HUDEP-2 (cell line): ENCODE results near the gene FBXO36.
"Not testable (repeated sequence)": the region's sequence is repeated elsewhere in the genome, so short reads cannot be mapped to it uniquely, and the experiment has no call there.

Source experiments
- DNase-seq, 76 experiments: peaks; one replicate each; lab custom pipeline; 2025; ENCODE audit not compliant: unreplicated experiment in 76 of 76; lab: John Stamatoyannopoulos, UW

FBXO36 gene

DNA sequence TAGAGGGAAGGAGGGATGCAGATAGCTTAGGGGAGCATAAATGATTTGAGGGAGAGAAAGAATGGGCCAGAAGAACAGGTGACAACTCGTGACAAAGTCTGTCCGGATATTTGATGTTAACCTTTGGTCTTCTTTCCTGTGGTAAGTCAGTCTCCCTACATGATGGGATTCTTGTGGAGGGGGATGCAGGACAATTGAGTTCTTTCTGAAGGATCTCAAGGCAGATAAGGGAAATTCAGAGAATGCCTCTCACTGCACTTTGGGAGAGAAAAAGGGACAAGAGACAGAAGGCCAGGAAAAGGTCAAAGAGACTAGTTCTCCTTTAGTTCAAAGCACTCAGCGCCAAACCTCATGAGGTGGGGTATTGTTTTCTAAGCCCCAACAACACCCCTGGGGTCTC lies 34.2 kb downstream of the FBXO36 start:
- no peak for DNase-seq

DNA sequence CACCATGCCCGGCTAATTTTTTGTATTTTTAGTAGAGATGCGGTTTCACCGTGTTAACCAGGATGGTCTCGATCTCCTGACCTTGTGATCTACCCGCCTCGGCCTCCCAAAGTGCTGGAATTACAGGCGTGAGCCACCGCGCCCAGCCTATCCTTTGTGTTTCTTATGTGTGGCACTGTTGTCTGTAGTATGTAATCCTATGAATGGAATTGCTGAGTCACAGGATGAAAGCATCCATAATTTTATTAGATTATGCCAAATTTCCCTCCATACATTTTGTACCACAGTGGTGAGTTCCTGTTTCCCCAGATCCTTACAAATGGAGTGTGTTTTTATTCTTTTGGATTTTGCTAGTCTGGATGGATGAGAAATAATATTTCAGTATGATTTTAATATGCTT lies 41.3 kb downstream of the FBXO36 start:
- not testable (repeated sequence) for DNase-seq

DNA sequence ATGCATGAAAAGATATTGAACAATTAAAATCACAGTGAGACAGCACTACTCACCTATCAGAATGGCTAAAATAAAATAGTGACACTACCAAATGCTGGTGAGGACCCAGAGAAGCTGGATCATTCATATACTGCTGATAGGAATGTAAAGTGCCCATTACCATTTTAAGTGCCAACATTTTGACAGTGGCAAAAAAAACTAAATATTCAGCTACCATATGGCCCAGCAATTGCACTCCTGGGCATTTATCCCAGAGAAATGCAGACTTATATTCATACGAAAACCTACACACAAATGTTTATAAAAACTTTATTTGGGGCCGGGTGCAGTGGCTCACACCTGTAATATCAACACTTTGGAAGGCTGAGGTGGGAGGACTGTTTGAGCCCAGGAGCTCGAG lies 47.6 kb downstream of the FBXO36 start:
- DNase-seq = no peak

DNA sequence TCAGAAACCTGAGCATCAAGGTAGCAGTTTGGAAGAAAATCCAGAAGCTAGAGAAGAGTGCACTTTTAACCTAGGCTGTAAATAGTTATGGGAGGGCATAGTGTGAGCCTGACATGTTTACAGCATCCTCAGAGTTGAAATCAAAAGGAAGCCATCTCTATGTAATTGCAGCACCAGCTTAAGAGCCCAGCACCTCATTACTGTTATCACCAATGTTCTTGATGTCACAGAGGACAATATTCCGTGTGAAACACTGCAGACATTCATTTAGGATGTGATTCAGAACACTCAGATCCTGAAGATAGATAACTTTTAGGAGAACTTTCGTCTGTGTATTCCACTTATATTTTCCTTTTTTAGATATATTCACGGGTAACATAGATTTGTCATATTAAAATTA lies 48.1 kb downstream of the FBXO36 start:
- DNase-seq = no peak

DNA sequence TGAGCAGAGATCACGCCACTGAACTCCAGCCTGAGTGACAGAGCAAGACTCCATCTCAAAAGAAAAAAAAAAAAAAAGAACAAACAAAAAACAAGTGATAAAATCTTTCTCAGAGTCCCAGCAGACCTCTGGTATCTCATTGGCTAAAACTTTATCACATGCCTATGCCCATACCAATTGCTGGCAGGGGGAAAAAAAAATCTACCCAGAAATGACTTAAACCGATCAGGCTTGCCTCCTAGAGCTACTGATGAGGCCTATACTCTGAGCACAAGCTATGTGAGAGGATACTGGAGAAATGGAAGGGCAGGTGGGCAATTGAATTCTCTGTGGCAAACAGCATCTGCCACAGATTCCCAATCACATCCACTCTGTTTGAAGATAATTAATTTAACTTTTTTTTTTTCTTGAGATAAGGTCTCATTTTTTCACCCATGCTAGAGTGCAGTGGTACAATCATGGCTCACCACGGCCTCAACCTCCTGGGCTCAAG lies 49.0 kb downstream of the FBXO36 start:
- DNase-seq = no peak

DNA sequence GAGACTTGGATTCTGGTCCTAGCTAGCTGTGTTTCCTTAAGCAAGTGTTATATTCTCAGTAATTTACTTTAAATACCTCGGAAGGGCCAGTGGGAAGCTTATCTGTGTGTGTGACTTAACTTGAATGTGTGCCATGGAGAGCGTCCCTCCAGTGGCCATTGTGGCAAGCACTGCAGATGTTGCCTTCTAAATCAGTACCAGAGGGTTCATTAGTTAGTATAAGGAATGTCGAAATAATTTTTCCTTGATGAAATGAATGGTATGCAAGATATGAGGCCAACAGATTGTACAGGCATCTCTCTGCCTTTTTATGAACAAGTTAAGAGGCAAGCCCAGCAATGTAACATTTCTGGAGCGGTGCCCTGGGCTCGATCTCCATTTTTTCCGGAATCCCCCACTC lies 52.0 kb downstream of the FBXO36 start:
- peak in 5 of 76 experiments; percentile 1 to 15 (median 7) for DNase-seq

DNA sequence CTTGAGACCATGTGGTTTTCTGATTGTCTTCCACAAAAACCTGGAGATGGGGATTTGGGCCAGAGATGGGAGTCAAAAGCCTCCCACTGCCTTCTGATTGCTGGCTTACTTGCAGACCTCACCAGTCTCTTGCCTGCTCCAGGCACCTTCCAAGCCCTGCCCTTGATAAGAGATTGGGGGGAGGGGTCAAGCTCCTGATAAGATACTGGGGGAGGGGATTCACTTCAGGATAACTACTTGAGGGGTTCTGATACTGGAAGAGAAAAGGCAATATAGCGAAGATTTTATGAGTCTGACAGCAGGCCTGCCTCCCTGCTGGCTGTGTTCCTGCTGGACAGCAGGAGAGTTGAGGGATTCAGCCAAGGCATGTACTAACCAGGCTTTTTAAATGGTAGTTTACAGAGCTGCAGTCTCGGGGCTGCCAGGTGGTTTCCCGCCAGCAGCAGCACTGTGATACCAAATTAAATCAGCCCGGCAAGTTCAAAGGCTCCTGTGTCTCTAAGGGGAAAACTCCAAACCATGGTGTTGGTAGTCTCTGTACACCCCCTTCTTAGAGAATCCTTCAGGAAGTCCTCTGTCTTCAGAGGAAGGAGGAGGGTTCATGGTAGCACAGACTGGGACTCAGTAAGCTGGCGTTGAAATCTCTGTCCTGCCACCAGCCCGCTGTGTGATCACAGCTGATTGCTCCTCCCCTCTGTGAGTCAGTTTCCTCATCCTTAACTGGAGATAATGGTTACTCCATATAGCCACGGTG lies 58.3 kb downstream of the FBXO36 start:
- peak in 6 of 76 experiments; percentile 2 to 12 (median 7) for DNase-seq

DNA sequence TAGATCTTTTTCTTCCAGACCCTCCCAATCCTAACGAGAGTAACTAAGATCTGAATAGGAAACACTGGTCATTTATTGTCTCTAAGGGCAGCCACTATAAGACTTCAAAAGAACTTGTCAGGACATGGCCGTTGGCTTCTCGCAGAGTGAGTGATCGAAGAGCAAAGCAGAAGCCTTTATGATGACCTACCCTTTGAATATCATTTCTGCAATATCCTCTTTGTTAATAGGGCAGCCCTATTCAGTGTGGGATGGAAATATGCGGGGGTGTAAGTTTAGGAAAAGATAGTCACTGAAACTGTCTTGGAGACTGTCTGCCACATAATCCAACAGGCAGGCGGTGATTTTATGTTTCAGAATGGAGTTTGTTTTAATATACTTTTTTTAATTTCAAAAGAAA lies 70.9 kb downstream of the FBXO36 start:
- no peak for DNase-seq

DNA sequence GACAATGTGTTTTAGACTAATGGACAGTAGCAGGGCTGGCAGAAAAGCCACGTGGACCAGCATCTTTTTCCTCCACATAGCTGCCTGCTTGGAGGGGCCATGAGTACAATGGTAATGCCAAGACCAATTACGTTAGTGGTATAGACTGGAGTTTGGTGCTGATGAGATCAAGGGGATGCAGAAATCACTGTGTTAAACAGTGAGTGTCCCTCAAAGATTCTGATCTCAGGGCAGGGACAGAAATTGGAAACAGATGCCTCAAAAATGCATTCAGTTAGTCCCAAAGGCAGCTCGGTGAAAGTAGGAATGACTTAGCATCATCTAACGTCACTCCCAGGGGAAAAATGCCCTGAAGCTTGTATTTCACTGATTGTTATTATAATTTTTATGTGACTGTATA lies 74.0 kb downstream of the FBXO36 start:
- DNase-seq = no peak

DNA sequence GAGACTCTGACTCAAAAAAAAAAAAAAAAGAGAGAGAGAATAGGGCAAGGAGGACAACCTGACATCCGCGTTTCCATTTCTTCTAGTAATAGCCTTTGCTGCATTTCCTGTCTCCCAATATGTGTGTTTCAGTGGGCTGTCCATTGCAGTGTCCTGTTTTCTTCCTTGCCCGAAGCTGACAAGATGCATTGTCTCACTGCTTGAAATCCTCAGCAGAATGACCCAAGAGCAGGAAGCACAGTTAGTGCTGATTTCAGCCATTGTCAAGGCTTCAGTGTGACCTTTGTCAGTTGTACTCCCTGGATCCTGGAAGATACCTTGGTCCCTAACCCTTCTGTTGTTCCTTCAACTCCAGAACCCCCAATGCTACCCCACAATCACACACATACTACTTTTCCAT lies 75.3 kb downstream of the FBXO36 start:
- no peak for DNase-seq

DNA sequence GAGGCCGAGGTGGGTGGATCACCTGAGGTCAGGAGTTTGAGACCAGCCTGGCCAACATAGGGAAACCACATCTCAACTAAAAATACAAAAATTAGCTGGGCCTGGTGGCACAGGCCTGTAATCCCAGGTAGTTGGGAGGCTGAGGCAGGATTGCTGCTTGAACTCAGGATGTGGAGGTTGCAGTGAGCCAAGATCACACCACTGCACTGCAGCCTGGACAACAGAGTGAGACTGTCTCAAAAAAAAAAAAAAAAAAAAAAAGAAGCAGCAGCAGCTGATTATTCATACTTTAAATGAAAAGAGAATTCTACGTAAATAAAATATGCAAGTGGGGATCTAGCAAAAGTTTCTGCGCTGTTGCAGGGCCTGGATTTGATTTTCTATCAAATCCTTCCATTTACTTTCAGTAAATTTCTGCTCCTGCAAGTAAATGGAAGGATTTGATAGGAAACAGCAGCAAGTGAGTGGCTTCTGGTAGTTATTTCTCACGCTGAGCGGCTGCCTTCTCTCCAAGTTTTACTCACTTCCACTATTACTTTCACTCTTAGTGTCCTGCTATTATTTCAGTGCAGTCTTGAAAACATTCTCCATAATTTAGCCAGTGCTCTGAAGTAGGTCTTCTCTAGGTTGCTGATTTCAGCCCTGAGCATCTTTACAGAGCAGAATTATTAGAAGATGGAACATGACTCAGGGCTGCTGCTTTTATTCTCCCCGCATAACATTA lies 78.0 kb downstream of the FBXO36 start:
- no peak for DNase-seq

DNA sequence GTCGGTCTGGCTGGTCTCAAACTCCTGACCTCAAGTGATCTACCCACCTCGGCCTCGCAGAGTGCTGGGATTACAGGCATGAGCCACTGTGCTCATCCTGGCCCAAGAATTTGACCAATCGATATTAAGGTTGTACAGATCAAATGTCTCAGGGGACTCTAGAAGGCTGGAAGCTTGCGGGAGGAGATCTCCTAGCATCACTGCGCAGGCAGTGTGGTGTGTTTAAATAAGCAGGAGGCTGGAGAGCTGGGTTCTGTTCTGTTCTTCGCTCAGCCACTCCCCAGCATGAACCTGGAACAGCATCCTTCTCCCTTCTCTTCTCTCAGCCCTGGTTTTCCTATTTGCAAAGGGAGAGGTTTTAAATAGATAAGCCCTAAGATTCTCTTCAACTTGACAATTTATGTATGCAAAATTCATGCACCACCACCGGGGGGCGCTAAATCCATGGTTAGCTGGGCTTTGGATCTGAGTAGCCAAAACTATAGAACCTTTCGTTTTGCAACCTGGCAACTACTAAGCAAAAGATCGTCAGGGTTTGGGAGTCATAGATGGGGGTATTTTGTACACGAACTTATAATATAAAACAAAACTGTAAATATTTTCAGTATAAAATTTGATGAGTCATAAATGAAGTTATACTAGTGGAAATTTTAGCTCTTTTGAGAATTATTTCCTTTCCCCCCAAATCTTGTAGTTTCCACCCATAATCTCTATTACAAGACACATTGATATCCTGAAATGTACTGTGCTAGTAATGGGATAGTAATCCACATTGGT lies 85.8 kb downstream of the FBXO36 start:
- DNase-seq = peak in 72 of 76 experiments; percentile 0 to 75 (median 49)

DNA sequence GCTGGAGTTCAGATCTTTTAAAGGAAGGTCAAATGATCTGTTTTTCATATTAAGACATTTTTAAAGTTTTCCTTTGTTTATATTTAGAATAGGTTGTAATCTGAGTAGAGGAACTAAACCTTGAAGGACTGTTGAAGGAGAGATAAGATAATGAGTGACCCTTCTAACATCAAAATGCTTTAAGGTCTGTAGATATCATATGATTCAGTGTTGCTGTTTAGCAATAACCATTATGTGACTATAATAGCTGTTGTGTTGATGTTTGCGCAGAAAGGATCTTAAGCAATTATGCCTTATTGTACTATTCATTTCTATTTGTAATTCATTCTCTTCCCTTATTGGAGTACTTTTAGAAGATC lies 86.4 kb downstream of the FBXO36 start:
- peak in 1 of 76 experiments; percentile 20 for DNase-seq

DNA sequence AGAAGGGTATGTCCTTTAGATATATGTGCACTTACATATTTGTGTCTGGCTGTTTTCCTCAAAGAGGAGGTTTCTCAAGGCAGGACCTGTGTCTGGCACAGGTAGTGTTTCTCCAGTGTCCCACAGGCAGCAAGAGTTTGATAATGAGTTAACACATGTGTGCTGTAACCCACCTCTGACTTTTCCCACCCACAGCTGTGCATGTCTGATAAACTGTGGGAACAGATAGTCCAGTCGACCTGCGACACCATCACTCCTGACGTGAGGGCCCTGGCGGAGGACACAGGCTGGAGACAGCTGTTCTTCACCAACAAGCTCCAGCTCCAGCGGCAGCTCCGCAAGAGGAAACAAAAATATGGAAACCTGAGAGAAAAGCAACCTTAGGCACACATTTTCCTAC lies 88.2 kb downstream of the FBXO36 start:
- DNase-seq = no peak

DNA sequence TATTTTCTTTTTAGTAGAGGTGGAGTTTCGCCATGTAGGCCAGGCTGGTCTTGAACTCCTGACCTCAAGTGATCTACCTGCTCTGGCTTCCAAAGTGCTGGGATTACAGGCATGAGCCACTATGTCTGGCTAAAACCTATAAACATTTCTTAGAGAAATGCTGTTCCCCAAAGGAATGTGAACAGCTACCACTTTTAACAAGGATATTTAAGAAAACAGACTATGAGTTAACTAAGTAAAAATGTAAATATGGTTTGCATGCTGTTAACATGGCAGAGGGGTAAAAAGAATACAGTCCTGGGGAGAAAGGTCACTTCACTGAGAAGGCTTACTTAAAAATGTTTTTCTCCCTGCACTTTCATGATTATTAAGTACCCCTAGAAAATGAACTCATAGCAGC lies 89.3 kb downstream of the FBXO36 start:
- no peak for DNase-seq

DNA sequence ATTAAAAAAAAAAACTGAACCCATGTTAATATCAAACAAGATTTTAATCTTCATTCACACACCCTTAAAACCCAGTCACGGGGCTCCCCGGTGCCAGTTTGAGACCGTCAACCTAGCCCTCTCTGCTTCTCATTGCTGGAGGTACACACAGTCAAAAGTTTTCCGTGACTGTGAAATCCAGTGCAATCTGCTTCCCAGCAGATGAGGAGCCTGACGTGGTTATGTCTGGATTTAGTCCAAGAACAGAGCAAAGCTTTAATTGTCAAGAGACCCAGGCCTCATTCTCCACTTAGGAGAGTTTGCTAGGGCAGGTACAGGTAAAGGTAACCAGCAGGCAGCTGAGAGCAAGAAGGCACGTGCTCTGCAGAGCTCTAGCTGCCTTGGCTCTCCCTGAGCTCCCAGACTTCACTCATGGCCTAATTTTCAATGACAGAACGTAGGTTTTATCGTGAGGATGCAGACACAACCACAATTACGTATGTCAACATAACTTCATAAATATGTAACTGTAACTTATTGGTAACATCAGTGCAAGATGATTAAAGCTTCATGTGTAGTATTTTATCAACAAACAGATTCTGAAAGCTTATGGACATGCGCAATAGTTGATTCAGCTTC lies 90.1 kb downstream of the FBXO36 start:
- DNase-seq = no peak

DNA sequence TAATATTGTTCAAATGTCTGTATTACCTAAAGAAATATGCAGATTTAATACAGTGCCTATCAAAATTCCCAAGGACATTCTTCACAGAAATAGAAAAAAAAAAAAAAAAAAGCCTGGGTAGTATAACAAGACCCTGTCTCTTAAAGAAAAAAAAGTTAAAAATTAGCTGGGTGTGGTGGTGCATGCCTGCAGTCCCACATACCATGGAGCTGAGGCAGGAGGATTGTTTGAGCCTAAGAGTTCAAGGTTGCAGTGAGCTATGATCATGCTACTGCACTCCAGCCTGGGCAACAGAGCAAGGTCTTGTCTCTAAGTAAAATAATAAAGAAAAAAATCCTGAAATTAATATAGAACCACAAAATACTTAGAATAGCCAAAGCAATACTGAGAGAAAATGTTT lies 94.5 kb downstream of the FBXO36 start:
- no peak for DNase-seq

DNA sequence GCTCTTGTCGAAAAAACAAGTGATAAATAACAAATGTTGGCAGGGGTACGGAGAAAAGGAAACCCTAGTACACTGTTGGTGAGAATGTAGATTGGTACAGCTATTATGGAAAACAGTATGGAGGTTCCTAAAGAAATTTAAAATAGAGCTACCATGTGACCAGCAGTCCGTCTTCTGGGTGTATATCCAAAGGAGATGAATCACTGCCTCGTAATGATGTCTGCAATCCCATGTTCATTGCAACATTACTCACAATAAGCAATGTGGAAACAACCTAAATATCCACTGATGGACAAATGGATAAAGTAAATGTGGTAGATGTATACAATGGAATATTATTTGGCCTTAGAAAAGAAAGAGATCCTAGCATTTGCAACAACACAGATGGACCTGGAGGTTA lies 95.8 kb downstream of the FBXO36 start:
- DNase-seq = no peak

DNA sequence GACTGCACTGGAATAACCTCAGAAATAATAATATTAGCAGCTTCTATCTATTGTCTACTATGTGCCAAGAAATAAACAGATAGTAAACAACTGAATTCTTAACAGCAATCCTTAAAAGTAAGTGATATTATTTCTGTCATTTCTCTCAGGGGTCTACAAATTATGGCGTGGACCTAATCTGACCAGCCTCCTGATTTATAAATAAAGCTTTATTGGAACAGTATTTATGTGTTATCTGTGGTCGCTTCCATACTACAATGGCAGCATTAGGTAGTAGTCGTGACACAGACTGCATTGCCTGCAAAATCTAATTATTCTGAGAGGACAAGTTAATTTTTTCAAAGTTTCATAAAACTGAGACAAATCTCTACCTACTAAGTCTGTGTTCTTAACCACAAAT lies 97.4 kb downstream of the FBXO36 start:
- no peak for DNase-seq

DNA sequence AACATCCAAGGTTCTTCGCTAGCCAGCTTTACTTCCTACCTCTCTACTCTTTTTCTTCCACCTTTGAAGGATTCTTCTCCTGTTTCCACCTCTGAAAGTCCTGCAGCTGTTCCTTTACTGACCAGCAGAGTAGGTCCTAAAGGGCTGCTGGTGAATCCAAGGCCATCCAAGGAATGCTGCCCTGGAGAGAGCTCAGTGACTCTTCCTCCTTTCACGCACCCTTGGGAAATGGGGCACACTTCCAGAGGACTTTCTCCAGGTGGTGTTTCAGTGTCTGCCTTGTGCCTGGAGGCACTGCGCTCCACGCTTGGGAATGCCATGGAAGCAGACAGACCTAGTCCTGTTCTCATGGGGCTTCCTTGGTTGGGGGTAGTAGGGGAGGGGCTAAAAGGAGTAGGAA lies 101.0 kb downstream of the FBXO36 start:
- DNase-seq = no peak

DNA sequence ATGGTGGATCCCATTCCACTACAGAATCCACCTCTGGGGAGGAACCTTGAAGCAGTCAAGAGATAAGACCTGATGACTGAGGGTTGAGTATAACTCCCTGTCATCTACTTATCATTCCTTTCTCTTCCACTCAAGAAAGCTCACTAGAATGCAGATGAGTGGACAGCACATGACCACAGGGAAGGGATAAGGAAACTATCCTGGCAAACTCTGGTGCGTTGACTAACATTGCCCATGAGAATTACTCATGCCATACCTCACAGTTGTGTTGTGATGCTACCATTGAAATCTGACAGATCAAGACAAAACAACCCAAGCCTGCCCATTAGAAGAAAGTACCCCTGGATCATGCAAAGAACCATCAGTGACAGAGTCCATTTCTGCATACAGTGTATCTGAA lies 119.9 kb downstream of the FBXO36 start:
- no peak for DNase-seq
